HG03442 (cell line): ENCODE measurements around the gene FOXI2.

ENCODE experiments used
- ATAC-seq: cut with Tn5 transposase; IDR thresholded peaks from one replicate; pipeline ENCODE4 v1.9.1; 2021; ENCODE audit warnings: mild to moderate bottlenecking, moderate library complexity; ENCODE audit not compliant: unreplicated experiment

Gene FOXI2

GRCh38 chr10:127736915-127737562 is at the start of gene FOXI2:
TSS of gene FOXI2 (plus strand) at chr10:127737185. CDS start at chr10:127737274, 89 bp downstream.
- ATAC-seq = no peak

GRCh38 chr10:127687548-127687947 is 49.4 kb upstream of the FOXI2 start:
- no peak for ATAC-seq

- ATAC-seq = no peak
These were observed 46.7 kb upstream of the FOXI2 start for GRCh38 chr10:127690176-127690835.

GRCh38 chr10:127694580-127695193 is 42.3 kb upstream of the FOXI2 start:
- ATAC-seq = no peak

GRCh38 chr10:127695431-127695830 is 41.6 kb upstream of the FOXI2 start:
- ATAC-seq = no peak

GRCh38 chr10:127698886-127699285 is 38.1 kb upstream of the FOXI2 start:
- no peak for ATAC-seq

- ATAC-seq = no peak
These were observed 37.7 kb upstream of the FOXI2 start for GRCh38 chr10:127699311-127699710.

GRCh38 chr10:127702271-127702670 is 34.7 kb upstream of the FOXI2 start:
- no peak for ATAC-seq

- no peak for ATAC-seq
These were observed 21.7 kb upstream of the FOXI2 start for GRCh38 chr10:127715249-127715648.

GRCh38 chr10:127715782-127716378 is 21.1 kb upstream of the FOXI2 start:
- no peak for ATAC-seq

- no peak for ATAC-seq
These were observed 16.8 kb upstream of the FOXI2 start for GRCh38 chr10:127720142-127720541.

- ATAC-seq = no peak
These were observed 16.1 kb upstream of the FOXI2 start for GRCh38 chr10:127720903-127721302.

GRCh38 chr10:127734753-127735152 is 2.2 kb upstream of the FOXI2 start:
- ATAC-seq = no peak

GRCh38 chr10:127735156-127735555 is 1.8 kb upstream of the FOXI2 start:
- no peak for ATAC-seq

- no peak for ATAC-seq
These were observed 1.2 kb upstream of the FOXI2 start for GRCh38 chr10:127735723-127736221.

- ATAC-seq = no peak
These were observed 617 bp upstream of the FOXI2 start for GRCh38 chr10:127736222-127736914.

GRCh38 chr10:127737563-127738511 is 852 bp downstream of the FOXI2 start:
- no peak for ATAC-seq

GRCh38 chr10:127738512-127739424 is 1.8 kb downstream of the FOXI2 start:
- ATAC-seq = no peak

- ATAC-seq = no peak
These were observed 2.9 kb downstream of the FOXI2 start for GRCh38 chr10:127739908-127740307.
